ENCODE results near the gene PARP11.

PARP11 gene

DNA sequence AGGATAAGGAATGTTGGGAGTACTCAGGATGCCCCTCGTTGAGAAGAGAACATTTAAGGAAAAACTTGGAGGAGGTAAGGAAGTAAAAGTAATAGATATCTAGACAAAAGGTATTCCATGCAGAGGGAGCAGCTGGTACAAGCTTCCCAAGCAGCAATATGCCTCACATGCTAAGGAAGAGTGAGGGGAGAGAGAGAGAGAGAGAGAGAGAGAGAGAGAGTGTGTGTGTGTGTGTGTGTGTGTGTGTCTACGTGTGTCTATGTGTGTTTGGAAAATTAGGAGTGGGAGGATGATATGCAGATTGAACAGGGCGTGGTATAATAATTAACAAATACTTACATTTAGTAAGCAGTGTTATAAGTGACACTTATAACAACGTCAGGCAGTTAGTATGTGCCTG lies 9.2 kb upstream of the PARP11 start:
- in situ Hi-C loops (cut with HindIII; ENCODE audit: low pct_ligation_motif_present, low sequenced_read_pairs): no loop called here
- no peak overlapping the region for H3K27ac ChIP-seq
- H3K27me3 ChIP-seq (replicated peaks): no peaks in the 10 kb centered on the region
- no peak for DNase-seq
- no peaks in the 10 kb centered on the region for H3K36me3 ChIP-seq (replicated peaks)
- TF ChIP-seq, protein P1, sequence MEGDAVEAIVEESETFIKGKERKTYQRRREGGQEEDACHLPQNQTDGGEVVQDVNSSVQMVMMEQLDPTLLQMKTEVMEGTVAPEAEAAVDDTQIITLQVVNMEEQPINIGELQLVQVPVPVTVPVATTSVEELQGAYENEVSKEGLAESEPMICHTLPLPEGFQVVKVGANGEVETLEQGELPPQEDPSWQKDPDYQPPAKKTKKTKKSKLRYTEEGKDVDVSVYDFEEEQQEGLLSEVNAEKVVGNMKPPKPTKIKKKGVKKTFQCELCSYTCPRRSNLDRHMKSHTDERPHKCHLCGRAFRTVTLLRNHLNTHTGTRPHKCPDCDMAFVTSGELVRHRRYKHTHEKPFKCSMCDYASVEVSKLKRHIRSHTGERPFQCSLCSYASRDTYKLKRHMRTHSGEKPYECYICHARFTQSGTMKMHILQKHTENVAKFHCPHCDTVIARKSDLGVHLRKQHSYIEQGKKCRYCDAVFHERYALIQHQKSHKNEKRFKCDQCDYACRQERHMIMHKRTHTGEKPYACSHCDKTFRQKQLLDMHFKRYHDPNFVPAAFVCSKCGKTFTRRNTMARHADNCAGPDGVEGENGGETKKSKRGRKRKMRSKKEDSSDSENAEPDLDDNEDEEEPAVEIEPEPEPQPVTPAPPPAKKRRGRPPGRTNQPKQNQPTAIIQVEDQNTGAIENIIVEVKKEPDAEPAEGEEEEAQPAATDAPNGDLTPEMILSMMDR (IDR thresholded peaks at IDR 0.05; ENCODE audit: low read depth, low read length, missing control alignments): no peak
- H3K4me3 ChIP-seq (ENCODE audit: low read depth, low read length): no peak overlapping the region

DNA sequence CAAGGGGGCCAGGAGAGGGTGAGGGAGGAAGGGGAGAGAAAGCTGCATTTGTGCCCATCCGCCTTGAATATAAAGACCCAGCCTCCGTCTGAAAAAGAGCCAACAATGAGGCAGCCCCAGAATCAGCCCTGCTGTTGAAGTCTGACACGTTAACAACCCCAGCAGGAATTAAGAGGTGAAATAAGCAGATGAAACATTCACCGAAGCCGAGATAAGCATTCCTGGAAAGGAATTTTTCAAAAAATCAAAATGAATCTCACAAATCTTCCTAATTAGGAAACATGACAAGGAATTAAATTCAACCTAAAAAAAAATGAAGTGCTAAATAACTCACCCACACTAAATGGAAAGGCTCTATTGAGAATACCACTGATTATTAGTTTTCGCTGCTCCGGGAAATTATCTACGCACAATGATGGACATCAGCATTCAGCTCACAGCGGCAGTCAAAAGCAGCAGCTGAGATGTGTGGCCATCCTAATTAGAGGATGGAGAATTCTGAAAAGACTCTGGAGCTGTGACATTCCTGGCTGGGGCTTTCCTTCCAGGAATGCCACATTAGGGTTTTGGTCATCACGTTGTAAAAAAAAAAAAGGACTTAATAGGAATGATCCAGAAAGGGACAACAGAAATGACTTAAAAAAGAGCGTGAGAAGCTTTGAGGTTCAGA lies 8.2 kb upstream of the PARP11 start:
- TF ChIP-seq, protein P1 (IDR thresholded peaks at IDR 0.05; ENCODE audit: low read depth, low read length, missing control alignments): no peak
- in situ Hi-C loops (cut with HindIII; ENCODE audit: low pct_ligation_motif_present, low sequenced_read_pairs): no loop called here
- no peak overlapping the region for H3K27ac ChIP-seq

DNA sequence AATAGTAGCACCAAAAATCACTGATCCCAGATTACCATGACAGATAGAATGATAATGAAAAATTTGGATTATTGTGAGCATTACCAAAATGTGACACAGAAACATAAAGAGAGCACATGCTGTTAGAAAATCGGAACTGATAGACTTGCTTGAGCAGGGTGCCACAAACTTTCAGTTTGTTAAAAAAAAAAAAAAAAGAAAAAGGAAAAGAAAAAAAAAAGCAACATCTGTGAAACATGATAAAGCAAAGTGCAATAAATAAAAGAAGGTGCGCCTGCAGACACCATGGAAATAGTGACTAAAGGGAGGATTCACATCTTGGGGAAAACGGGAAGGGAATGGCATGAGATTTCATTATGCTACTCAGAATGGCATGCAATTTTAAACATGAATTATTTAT lies 6.6 kb upstream of the PARP11 start:
- H3K27ac ChIP-seq: no peak overlapping the region
- H3K27me3 ChIP-seq (replicated peaks): no peaks in the 10 kb centered on the region
- H3K4me3 ChIP-seq (ENCODE audit: low read depth, low read length): no peak overlapping the region
- DNase-seq: no peak
- in situ Hi-C loops (cut with HindIII; ENCODE audit: low pct_ligation_motif_present, low sequenced_read_pairs): no loop called here
- TF ChIP-seq, protein P1 (IDR thresholded peaks at IDR 0.05; ENCODE audit: low read depth, low read length, missing control alignments): no peak
- H3K36me3 ChIP-seq (replicated peaks): no peaks in the 10 kb centered on the region

More for the DNA sequence above, 8.2 kb upstream of the PARP11 start:
- Histone ChIP-seq H3K4me3 (ENCODE audit: low read depth, low read length) (no peak overlapping the region), H3K36me3 (replicated peaks) (no peaks in the 10 kb centered on the region), H3K27me3 (replicated peaks) (no peaks in the 10 kb centered on the region)
- no peak for DNase-seq

DNA sequence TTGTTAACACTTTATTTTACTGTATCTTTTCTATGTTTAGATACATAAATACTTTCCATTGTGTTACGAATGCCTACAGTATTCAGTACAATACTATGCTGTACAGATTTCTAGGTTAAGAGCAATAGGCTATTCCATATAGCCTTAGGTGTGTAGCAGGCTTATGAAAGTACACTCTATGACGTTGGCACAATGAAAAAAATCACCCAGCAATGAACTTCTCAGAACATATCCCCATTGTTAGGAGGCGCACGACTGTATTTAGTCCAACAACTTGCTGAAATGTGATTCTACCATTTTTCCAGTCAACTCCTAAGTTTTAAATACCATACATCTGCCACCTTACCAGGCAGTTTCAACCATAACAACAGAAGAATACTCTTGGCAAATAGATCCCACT lies 1.8 kb downstream of the PARP11 start:
- Histone ChIP-seq H3K36me3 (replicated peaks) (no peaks in the 10 kb centered on the region), H3K27ac (no peak overlapping the region), H3K4me3 (ENCODE audit: low read depth, low read length) (no peak overlapping the region), H3K27me3 (replicated peaks) (no peaks in the 10 kb centered on the region)
- TF ChIP-seq, protein P1 (IDR thresholded peaks at IDR 0.05; ENCODE audit: low read depth, low read length, missing control alignments): no peak
- in situ Hi-C loops (cut with HindIII; ENCODE audit: low pct_ligation_motif_present, low sequenced_read_pairs): no loop called here
- DNase-seq: no peak

DNA sequence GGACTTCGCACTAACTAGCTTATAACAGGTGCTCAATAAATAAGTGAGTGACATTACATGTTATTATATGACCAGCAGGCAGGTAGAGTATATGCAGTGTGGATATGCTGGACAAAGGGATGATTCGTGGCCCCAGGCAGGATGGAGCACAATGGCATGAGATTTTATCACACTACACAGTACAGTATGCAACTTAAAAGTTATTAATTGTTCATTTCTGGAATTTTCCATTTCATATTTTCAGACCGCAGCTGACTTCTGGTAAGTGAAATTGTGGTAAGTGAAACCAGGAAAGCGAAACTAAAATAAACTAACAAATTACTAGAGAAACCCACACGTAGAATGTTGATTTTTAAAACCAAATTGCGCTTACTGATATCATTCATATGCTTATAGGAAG lies 3.3 kb downstream of the PARP11 start:
- Histone ChIP-seq H3K36me3 (replicated peaks) (no peaks in the 10 kb centered on the region), H3K27ac (no peak overlapping the region), H3K4me3 (ENCODE audit: low read depth, low read length) (no peak overlapping the region), H3K27me3 (replicated peaks) (no peaks in the 10 kb centered on the region)
- TF ChIP-seq, protein P1 (IDR thresholded peaks at IDR 0.05; ENCODE audit: low read depth, low read length, missing control alignments): no peak
- in situ Hi-C loops (cut with HindIII; ENCODE audit: low pct_ligation_motif_present, low sequenced_read_pairs): no loop called here
- DNase-seq: no peak

DNA sequence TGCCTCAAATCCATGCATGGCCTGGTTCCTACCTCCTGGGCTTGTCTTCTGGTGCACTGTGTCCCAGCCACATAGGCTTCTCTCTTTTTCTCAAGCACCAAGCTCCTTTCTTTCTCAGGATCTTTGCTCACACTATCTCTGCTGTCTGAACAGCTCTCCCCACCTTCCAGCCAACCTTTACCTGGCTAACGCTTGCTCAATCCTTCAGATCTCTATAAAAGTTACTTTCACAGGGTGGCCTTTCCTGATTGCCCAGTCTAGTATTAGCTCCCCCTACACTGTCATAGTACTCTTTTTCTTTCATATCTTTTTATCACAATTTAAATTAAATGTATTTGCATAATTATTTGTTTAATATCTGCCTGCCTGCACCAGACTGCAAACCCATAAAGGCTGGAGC lies 3.8 kb downstream of the PARP11 start:
- no peak for DNase-seq
- TF ChIP-seq, protein P1 (IDR thresholded peaks at IDR 0.05; ENCODE audit: low read depth, low read length, missing control alignments): no peak
- no peaks in the 10 kb centered on the region for H3K27me3 ChIP-seq (replicated peaks)
- no peak overlapping the region for H3K4me3 ChIP-seq (ENCODE audit: low read depth, low read length)
- in situ Hi-C loops (cut with HindIII; ENCODE audit: low pct_ligation_motif_present, low sequenced_read_pairs): no loop called here
- no peak overlapping the region for H3K27ac ChIP-seq
- no peaks in the 10 kb centered on the region for H3K36me3 ChIP-seq (replicated peaks)

Data from brain microvascular endothelial cell (primary cell).